Endothelial cell (in vitro differentiated cells): ENCODE measurements around the gene JPH4. TPM values are rescaled to one million over a fixed set of nuclear protein-coding genes. Genes with fewer than 3 reads are reported as not detected.

ENCODE experiments used
- DNase-seq: peaks from one replicate; pipeline ENCODE4 v3.0.0; 2021; ENCODE audit warnings: low spot score
- H3K27ac Mint-ChIP-seq: one replicate; pipeline ENCODE4 v1.8.0; 2021; ENCODE audit warnings: mixed read lengths, inconsistent platforms; ENCODE audit not compliant: unreplicated experiment
- H3K27me3 Mint-ChIP-seq: one replicate; pipeline ENCODE4 v1.8.0; 2021; ENCODE audit warnings: mild to moderate bottlenecking, moderate library complexity, mixed read lengths, inconsistent platforms; ENCODE audit not compliant: unreplicated experiment
- H3K36me3 Mint-ChIP-seq: one replicate; pipeline ENCODE4 v1.8.0; 2021; ENCODE audit warnings: mild to moderate bottlenecking, low read depth, mixed read lengths, inconsistent platforms; ENCODE audit not compliant: unreplicated experiment
- H3K4me1 Mint-ChIP-seq: one replicate; pipeline ENCODE4 v1.8.0; 2021; ENCODE audit warnings: mild to moderate bottlenecking, mixed read lengths, inconsistent platforms; ENCODE audit not compliant: unreplicated experiment
- H3K4me3 Mint-ChIP-seq: one replicate; pipeline ENCODE4 v1.8.0; 2021; ENCODE audit warnings: mild to moderate bottlenecking, mixed read lengths, inconsistent platforms; ENCODE audit not compliant: unreplicated experiment
- H3K9me3 Mint-ChIP-seq: one replicate; pipeline ENCODE4 v1.8.0; 2021; ENCODE audit warnings: mixed read lengths, inconsistent platforms; ENCODE audit not compliant: unreplicated experiment
- total RNA-seq: library from RNA; stranded (reverse); fragmentation: NEBNext Ultra II Directional; extraction: Animal tissue kit (Norgen Biotek cat#: 25700); gene quantifications from one replicate; pipeline ENCODE4 v1.2.1, GENCODE V29; 2021; ENCODE audit not compliant: unreplicated experiment
- TF ChIP-seq, protein P1 (sequence below): fragments of 200-600 bp; sonication (generic); IDR thresholded peaks from one replicate; pipeline ENCODE4 v1.5.0; 2021; ENCODE audit warnings: antibody characterized with exemption; ENCODE audit not compliant: unreplicated experiment

The JPH4 gene
- total RNA-seq, 1 donor from 2014 or later, result 0.64 TPM

- peaks cover 3% of the 10 kb centered on the region for H3K36me3 Mint-ChIP-seq
- H3K9me3 Mint-ChIP-seq, result peaks cover 10% of the 10 kb centered on the region
- DNase-seq, result no peak
- peaks cover 9% of the 10 kb centered on the region for H3K4me1 Mint-ChIP-seq
- TF ChIP-seq, protein P1, sequence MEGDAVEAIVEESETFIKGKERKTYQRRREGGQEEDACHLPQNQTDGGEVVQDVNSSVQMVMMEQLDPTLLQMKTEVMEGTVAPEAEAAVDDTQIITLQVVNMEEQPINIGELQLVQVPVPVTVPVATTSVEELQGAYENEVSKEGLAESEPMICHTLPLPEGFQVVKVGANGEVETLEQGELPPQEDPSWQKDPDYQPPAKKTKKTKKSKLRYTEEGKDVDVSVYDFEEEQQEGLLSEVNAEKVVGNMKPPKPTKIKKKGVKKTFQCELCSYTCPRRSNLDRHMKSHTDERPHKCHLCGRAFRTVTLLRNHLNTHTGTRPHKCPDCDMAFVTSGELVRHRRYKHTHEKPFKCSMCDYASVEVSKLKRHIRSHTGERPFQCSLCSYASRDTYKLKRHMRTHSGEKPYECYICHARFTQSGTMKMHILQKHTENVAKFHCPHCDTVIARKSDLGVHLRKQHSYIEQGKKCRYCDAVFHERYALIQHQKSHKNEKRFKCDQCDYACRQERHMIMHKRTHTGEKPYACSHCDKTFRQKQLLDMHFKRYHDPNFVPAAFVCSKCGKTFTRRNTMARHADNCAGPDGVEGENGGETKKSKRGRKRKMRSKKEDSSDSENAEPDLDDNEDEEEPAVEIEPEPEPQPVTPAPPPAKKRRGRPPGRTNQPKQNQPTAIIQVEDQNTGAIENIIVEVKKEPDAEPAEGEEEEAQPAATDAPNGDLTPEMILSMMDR, result no peak
- H3K4me3 Mint-ChIP-seq, result no peak overlapping the region
- H3K27ac Mint-ChIP-seq, result no peak overlapping the region
- peaks cover 1% of the 10 kb centered on the region for H3K27me3 Mint-ChIP-seq
These were observed 44.4 kb upstream of the JPH4 start for GRCh38 chr14:23622990-23623389.

DNA sequence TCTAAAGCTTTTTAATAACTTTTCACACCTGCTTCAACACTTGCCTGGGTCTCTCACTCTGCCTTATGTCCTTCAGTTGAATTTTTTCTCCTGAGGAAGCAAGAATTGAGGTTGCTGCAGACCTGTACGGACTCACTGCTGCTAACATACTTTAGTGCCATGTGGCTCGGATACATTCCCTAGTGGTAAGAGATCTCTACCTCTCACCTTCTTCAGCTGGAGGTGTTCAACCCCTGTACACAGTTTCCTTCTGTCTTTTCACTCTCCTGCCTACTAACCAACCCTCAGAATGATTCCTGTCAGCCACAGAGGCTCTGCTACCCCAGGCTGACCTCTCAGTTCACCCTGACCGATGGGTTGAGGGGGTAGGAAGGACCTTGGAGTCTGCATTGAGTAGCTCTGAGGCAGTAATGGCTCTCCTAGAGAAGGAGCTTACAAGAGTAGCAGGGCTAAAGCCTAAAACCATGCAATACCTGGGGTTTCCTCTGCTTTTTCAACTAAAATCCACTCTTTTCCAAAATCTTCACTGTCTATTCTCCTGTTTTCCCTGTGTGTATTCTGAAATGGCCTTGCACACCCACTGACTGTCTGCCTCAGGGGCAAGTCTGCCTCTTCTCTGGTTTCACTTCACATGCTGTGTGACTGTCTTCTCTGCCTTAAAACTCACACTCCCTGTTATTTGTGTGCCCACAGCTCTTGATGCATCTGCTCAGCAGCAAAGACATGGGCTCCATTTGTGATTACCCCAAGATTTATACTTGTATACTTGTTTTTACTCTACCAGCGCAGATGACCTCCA is 43.5 kb upstream of the JPH4 start:
- Mint-ChIP-seq H3K4me3 (no peak overlapping the region), H3K9me3 (peaks cover 10% of the 10 kb centered on the region)
- TF ChIP-seq, protein P1, result no peak

DNA sequence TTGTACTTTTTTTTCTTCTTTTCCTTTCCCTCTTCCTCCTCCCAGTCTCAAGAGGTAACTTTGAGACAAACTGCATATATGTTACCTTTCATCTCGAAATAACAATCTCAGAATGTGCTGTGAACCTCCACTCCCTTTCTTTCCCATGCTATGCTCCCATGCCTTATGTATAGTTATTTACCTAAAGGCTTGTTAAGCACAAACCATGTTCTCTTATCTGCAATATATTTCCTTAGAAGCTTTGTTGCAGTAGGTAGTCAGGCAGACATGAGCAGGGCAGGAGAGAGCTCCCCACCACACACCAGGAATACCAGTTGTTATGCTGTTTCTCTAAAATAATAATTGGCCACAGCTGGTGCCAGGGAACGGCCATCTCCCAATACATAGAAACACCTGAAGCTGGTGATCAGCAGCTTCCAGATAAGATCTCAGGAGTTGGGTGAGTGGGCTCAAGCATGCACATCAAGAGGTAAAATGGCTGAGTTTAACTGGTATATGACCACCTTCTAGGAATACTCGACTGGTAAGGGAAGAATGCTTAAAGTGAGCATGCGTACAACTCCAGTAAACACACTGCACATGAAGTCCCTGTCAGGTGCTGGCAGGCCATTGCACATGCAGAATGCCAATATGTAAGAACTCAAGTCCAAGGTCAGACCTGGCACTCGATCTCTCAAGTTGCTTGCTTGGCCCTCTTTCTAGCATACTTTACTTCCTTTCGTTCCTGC is 42.8 kb upstream of the JPH4 start:
- Mint-ChIP-seq H3K27ac (no peak overlapping the region), H3K4me3 (no peak overlapping the region)

More for the DNA sequence above, 43.5 kb upstream of the JPH4 start:
- DNase-seq, result no peak
- peaks cover 1% of the 10 kb centered on the region for H3K27me3 Mint-ChIP-seq
- peaks cover 9% of the 10 kb centered on the region for H3K4me1 Mint-ChIP-seq
- H3K36me3 Mint-ChIP-seq, result peaks cover 3% of the 10 kb centered on the region
- H3K27ac Mint-ChIP-seq, result no peak overlapping the region

DNA sequence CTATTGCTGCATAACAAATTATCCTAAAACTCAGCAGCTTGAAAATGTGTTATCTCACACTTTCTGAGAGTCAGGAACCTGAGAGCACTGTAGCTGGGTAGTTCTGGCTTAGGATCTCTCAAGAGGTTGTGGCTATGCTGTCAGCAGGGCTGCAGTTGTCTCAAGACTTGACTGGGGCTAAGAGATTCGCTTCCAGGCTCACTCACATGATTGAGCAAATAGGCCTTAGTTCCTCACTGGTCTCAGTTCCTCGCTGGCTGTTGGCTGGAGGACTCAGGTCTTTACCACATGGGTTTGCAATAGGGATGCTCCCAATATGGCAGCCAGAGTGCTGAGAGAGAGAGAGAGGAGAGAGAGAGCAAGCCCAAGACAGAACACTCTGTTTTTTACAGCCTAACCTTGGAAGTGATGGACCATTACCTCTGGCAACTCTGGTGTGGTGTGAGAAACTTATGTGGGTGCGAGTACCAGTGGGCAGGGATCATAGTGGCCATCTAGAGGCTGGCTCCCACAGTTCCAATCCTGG is 41.6 kb upstream of the JPH4 start:
- Mint-ChIP-seq H3K4me3 (no peak overlapping the region), H3K27ac (no peak overlapping the region), H3K27me3 (peaks cover 1% of the 10 kb centered on the region), H3K9me3 (peaks cover 10% of the 10 kb centered on the region), H3K4me1 (peaks cover 9% of the 10 kb centered on the region), H3K36me3 (peaks cover 3% of the 10 kb centered on the region)
- TF ChIP-seq, protein P1, result no peak
- DNase-seq, result no peak

More for the DNA sequence above, 42.8 kb upstream of the JPH4 start:
- Mint-ChIP-seq H3K36me3 (peaks cover 3% of the 10 kb centered on the region), H3K4me1 (peaks cover 9% of the 10 kb centered on the region), H3K9me3 (peaks cover 10% of the 10 kb centered on the region), H3K27me3 (peaks cover 1% of the 10 kb centered on the region)
- DNase-seq, result no peak
- TF ChIP-seq, protein P1, result no peak
